ENCODE results near the gene PLPP4.

DNA sequence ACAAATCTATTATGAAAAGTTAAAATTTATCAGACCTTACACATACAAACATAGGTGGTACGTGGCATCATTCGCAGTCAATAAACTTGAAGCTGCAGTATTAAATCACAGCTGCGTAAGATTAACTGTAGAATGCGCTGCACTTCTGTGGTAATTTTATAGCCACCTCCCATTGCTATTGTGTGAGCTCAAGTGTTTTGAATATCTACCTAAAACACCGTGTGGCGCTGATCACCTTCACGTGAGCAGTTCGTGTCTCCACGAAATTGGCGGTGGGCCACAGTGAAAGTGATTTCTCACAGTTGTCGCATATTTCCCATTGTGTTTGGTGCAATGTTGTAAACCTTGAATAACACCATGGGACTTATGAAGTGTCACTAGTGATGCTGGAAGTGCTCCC is 102.8 kb downstream of the PLPP4 start:
- TF ChIP-seq, protein P1, sequence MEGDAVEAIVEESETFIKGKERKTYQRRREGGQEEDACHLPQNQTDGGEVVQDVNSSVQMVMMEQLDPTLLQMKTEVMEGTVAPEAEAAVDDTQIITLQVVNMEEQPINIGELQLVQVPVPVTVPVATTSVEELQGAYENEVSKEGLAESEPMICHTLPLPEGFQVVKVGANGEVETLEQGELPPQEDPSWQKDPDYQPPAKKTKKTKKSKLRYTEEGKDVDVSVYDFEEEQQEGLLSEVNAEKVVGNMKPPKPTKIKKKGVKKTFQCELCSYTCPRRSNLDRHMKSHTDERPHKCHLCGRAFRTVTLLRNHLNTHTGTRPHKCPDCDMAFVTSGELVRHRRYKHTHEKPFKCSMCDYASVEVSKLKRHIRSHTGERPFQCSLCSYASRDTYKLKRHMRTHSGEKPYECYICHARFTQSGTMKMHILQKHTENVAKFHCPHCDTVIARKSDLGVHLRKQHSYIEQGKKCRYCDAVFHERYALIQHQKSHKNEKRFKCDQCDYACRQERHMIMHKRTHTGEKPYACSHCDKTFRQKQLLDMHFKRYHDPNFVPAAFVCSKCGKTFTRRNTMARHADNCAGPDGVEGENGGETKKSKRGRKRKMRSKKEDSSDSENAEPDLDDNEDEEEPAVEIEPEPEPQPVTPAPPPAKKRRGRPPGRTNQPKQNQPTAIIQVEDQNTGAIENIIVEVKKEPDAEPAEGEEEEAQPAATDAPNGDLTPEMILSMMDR (IDR thresholded peaks at IDR 0.05; ENCODE audit: insufficient read depth, low read length): no peak
- TF ChIP-seq POLR2AphosphoS5 (IDR thresholded peaks at IDR 0.05; ENCODE audit: low read depth) (no peak), REST (IDR thresholded peaks at IDR 0.05; ENCODE audit: insufficient replicate concordance, low read depth) (no peak), SPI1 (IDR thresholded peaks at IDR 0.05; ENCODE audit: borderline replicate concordance, low read depth) (no peak), GABPA (IDR thresholded peaks at IDR 0.05; ENCODE audit: low read depth) (no peak)

Measured in HL-60 (cell line).